Osteoblast (primary cell): Measurements from ENCODE around the gene SCGB3A1. TPM values are rescaled to one million over a fixed set of nuclear protein-coding genes. Genes with fewer than 3 reads are reported as not detected.

Experiments
- DNase-seq: peaks from one replicate; pipeline ENCODE4 v3.0.0; 2011; ENCODE audit warnings: low spot score, mixed read lengths; ENCODE audit not compliant: insufficient read length; ENCODE audit errors: missing footprints
- H2AFZ ChIP-seq: 2 replicates; pipeline ENCODE4 v1.6.0; 2011; ENCODE audit warnings: mild to moderate bottlenecking, low read length
- H3K27ac ChIP-seq: 2 replicates; pipeline ENCODE4 v1.5.1; 2011; ENCODE audit warnings: mild to moderate bottlenecking, low read depth, low read length, moderate library complexity
- H3K27me3 ChIP-seq: 2 replicates; pipeline ENCODE4 v1.6.0; 2012; ENCODE audit warnings: mild to moderate bottlenecking, control low read depth, inconsistent platforms, low read length, moderate library complexity; ENCODE audit not compliant: insufficient read depth
- H3K36me3 ChIP-seq: 2 replicates; pipeline ENCODE4 v1.5.1; 2011; ENCODE audit warnings: mild to moderate bottlenecking, low read length, control low read depth, moderate library complexity; ENCODE audit not compliant: insufficient read depth
- H3K4me1 ChIP-seq: 2 replicates; pipeline ENCODE4 v1.5.1; 2011; ENCODE audit warnings: mild to moderate bottlenecking, low read length, control low read depth, moderate library complexity; ENCODE audit not compliant: insufficient read depth
- H3K4me2 ChIP-seq: 2 replicates; pipeline ENCODE4 v1.6.0; 2011; ENCODE audit warnings: mild to moderate bottlenecking, low read length; ENCODE audit not compliant: insufficient read depth
- H3K4me3 ChIP-seq: fragments of 200-600 bp; sonication (generic); 3 replicates; pipeline ENCODE4 v1.5.1; 2012; ENCODE audit warnings: mild to moderate bottlenecking, low read length, inconsistent platforms; ENCODE audit not compliant: insufficient read depth
- H3K79me2 ChIP-seq: 2 replicates; pipeline ENCODE4 v1.6.0; 2012; ENCODE audit warnings: mild to moderate bottlenecking, low read length, control low read depth, inconsistent platforms; ENCODE audit not compliant: insufficient read depth
- H3K9me3 ChIP-seq: 2 replicates; pipeline ENCODE4 v1.5.1; 2011; ENCODE audit warnings: low read depth, low read length, control low read depth
- H4K20me1 ChIP-seq: 2 replicates; pipeline ENCODE4 v1.6.0; 2012; ENCODE audit warnings: mild to moderate bottlenecking, low read length, control low read depth; ENCODE audit not compliant: insufficient read depth
- total RNA-seq: library from RNA; depleted of rRNA; stranded (reverse); fragments of >200 nt; gene quantifications from 2 replicates; pipeline ENCODE4 v1.2.3, GENCODE V29; 2012
- TF ChIP-seq, protein P1 (sequence below): IDR thresholded peaks from 2 replicates; pipeline ENCODE4 v1.5.1; 2011; ENCODE audit warnings: mild to moderate bottlenecking, low read depth, low read length, moderate library complexity; ENCODE audit errors: extremely low read depth

SCGB3A1 gene
- total RNA-seq, 1 donor = not detected

DNA sequence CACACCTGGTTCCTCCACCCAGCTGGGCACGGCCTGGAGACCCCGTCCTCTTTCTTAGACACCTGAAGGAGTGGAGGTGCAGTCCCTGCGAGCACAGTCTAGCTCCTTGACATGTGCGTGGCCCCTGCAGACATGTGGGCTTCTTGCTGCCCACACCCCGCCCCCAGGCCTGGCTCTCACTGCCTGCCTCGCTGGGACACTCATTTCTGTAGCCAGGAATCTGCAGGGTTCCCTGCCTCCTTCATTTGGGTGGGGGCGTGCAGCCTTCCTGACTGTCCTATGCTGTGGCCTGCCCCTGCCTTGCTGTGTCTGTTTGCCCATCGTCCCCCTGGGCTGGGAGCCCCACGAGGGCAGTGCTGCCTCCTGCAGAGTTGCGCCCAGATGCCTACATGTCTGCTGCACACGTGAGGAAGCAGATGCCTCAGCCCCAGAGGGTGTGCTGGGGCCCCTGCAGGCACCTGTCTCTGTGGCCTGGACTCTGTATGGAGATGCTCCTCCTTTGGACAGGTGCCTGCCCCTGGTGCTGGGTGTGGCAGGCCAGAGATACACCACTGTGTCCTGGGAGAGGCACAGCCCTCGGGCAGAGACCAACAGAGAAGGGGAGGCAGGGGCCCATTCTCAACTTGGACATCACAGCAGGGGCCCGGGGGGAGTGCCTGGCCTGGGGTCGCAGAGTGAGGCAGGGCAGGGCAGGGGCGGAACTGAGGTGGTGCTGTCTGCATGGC lies 35.5 kb upstream of the SCGB3A1 start:
- TF ChIP-seq, protein P1, sequence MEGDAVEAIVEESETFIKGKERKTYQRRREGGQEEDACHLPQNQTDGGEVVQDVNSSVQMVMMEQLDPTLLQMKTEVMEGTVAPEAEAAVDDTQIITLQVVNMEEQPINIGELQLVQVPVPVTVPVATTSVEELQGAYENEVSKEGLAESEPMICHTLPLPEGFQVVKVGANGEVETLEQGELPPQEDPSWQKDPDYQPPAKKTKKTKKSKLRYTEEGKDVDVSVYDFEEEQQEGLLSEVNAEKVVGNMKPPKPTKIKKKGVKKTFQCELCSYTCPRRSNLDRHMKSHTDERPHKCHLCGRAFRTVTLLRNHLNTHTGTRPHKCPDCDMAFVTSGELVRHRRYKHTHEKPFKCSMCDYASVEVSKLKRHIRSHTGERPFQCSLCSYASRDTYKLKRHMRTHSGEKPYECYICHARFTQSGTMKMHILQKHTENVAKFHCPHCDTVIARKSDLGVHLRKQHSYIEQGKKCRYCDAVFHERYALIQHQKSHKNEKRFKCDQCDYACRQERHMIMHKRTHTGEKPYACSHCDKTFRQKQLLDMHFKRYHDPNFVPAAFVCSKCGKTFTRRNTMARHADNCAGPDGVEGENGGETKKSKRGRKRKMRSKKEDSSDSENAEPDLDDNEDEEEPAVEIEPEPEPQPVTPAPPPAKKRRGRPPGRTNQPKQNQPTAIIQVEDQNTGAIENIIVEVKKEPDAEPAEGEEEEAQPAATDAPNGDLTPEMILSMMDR = no peak
- H2AFZ ChIP-seq = no peak overlapping the region
- H3K9me3 ChIP-seq = no peaks in the 10 kb centered on the region
- no peaks in the 10 kb centered on the region for H3K4me1 ChIP-seq
- no peak for DNase-seq
- H3K79me2 ChIP-seq = no peaks in the 10 kb centered on the region
- no peaks in the 10 kb centered on the region for H4K20me1 ChIP-seq
- H3K27ac ChIP-seq = no peak overlapping the region
- H3K27me3 ChIP-seq = no peaks in the 10 kb centered on the region
- no peaks in the 10 kb centered on the region for H3K36me3 ChIP-seq
- H3K4me2 ChIP-seq = no peak overlapping the region
- H3K4me3 ChIP-seq = no peak overlapping the region

DNA sequence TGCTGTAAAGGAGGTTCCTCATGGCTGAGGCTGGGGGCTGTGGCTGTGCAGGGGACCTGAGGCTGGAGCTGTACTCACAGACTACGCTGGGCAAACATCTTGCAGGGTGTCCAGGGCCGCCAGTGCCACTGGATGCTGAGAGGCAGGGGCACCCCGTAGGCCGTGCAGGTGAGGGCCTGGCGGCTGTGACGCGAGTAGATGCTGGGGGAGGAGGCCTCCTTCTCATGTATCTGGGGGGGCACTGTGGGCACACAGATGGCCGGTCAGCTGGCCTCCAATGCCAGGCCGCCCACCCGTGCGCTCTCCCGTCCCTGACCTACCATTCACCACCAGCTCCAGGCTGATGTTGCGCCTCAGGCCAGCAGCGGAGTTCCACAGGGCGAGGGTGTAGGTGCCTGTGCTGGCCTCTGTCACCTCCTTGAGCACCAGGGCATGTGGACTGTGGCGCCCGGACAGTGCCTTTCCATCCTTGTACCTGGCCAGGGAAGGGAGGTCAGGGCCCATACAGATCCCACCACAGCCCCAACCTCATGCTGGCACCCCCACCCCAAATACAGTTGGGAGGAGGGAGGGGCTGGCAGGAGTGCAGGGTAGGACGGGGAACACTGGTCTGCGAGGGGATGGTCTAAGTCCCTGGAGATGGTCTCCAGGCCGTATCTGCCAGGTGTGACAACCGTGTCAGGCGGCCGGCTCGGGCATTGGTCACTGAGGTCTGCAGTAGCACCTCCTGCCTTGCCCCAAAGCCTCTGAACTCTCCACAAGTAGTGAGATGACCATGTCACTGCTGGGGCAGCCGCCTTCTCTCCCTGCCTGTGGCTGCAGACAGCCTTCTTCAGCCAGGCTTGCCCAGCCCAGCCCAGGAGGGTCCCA lies 34.7 kb upstream of the SCGB3A1 start:
- no peak overlapping the region for H3K4me3 ChIP-seq
- TF ChIP-seq, protein P1 = no peak
- no peak overlapping the region for H3K4me2 ChIP-seq
- no peaks in the 10 kb centered on the region for H3K9me3 ChIP-seq
- no peaks in the 10 kb centered on the region for H3K79me2 ChIP-seq
- H3K27me3 ChIP-seq = no peaks in the 10 kb centered on the region
- no peaks in the 10 kb centered on the region for H3K4me1 ChIP-seq
- no peaks in the 10 kb centered on the region for H4K20me1 ChIP-seq
- H3K36me3 ChIP-seq = no peaks in the 10 kb centered on the region
- H2AFZ ChIP-seq = no peak overlapping the region
- H3K27ac ChIP-seq = no peak overlapping the region
- no peak for DNase-seq

DNA sequence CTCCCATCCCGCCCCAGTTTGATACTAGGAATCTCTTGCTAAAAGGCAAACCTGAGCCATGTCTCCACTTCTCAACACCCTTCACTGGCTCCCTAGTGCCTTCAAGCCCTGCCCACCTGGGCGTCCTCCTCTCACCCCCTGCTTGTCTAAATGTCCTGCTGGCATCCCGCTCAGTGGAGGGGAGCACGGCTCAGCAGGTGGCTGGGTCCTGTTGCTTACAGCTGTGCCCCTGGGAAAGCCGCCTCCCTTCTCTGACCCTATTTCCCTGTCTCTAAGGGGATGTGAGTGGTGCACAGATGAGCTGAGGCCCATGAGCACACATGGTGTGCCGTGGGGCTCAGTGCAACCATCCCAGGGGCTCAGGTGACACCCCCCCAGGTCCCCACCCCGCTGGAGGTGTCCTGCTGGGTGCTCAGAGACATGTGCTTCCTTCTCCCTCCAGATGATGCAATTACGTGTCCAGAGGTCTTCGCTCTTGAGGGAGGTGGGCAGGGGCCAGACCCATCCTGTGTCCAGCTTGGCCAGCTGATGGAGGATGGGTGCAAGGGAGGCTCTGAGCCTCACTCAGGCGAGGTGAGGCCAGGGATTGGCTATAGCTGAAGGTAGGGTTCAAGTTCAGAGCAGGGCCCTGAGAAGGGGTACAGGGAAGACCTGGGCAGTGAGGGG lies 34.0 kb upstream of the SCGB3A1 start:
- no peak for DNase-seq
- H3K4me2 ChIP-seq = no peak overlapping the region
- H3K27me3 ChIP-seq = no peaks in the 10 kb centered on the region
- no peak overlapping the region for H3K27ac ChIP-seq
- H4K20me1 ChIP-seq = no peaks in the 10 kb centered on the region
- no peaks in the 10 kb centered on the region for H3K36me3 ChIP-seq
- H2AFZ ChIP-seq = no peak overlapping the region
- H3K9me3 ChIP-seq = no peaks in the 10 kb centered on the region
- TF ChIP-seq, protein P1 = no peak
- no peak overlapping the region for H3K4me3 ChIP-seq
- H3K79me2 ChIP-seq = no peaks in the 10 kb centered on the region
- H3K4me1 ChIP-seq = no peaks in the 10 kb centered on the region
